Measurements from ENCODE around the gene MYBBP1A. TPM values are rescaled to one million over a fixed set of nuclear protein-coding genes. Genes with fewer than 3 reads are reported as not detected.

MYBBP1A gene
- total and polyA plus RNA-seq, 2 of the 8 experiments (the other 6 are each of a cell fraction or from before 2014, with no cell fraction given): 46.8 to 151 TPM

DNA sequence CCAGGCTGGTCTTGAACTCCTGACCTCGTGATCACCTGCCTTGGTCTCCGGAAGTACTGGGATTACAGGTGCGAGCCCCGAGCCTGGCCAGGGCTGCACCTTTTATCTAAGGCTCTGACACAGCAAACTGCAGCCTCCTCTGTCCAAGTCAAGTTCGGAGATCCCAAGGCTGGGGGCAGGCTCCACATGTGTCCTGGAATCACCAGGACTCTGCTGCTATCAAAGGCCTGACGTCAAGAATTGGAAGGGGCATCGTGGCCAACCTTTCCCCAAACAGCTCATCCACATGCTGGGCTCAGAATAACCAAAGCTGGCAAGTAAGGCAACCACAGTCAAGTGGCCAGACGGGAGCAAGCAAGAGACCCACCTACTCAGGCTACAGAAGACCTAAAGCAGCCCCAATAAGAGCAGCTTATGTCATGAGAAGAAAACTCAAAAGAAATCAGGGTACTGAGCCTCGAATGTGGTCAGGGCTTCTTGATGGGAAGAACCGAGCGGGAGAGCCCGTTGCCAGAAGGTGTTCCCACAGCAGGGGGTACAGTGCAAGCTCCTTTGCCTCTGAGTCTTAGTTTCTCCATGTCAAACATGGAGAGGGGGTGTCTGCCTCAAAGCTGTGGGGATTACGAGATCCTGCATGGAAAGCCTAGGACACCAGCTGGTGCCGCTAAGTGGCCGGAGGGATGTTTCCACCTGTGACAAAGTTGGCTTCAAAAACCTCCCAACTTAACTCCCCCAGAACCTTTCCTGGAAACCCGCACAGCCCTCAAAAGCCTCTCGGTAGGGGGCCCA lies 7.9 kb downstream of the MYBBP1A start:
- Histone ChIP-seq H3K4me3 (ENCODE audit: extremely low read depth in 1 of 4, insufficient read depth in 2 of 4, low read depth in 3 of 4, low read length in 4 of 4) (no peak overlapping the region), H2AK5ac (ENCODE audit: low read depth, low read length) (no peak overlapping the region), H2BK20ac (ENCODE audit: low read length) (no peak overlapping the region), H4K5ac (ENCODE audit: insufficient read length, low read depth, low read length) (no peak overlapping the region), H3K27me3 (replicated peaks in 1 of 4; ENCODE audit: control insufficient read depth in 3 of 4, extremely low read depth in 1 of 4, insufficient read depth in 3 of 4, low read length in 3 of 4) (no peaks in the 10 kb centered on the region), H3K14ac (ENCODE audit: insufficient read length) (no peak overlapping the region), H3K4me2 (ENCODE audit: insufficient read depth in 1 of 2, low read depth in 2 of 2, low read length in 2 of 2) (no peak overlapping the region), H3K4ac (replicated peaks; ENCODE audit: insufficient read length, low read depth, low read length) (no peak overlapping the region), H4K20me1 (replicated peaks in 1 of 2; ENCODE audit: control insufficient read depth in 1 of 2, insufficient read depth in 2 of 2, low read length in 2 of 2) (peaks cover 9 to 32% of the 10 kb centered on the region in 2 experiments), H2BK15ac (ENCODE audit: low read length) (no peak overlapping the region), H3K56ac (replicated peaks; ENCODE audit: insufficient read length, low read depth, low read length) (no peak overlapping the region), H3K18ac (ENCODE audit: extremely low read depth, low read length) (no peak overlapping the region), H2AFZ (ENCODE audit: low read length) (no peak overlapping the region), H3K79me2 (ENCODE audit: control insufficient read depth in 1 of 2, insufficient read depth in 2 of 2, low read length in 2 of 2) (no peaks in the 10 kb centered on the region), H2BK120ac (replicated peaks; ENCODE audit: low read depth, low read length) (no peak overlapping the region), H3K4me1 (replicated peaks in 1 of 4; ENCODE audit: control insufficient read depth in 3 of 4, insufficient read depth in 4 of 4, low read length in 3 of 4) (no peaks in the 10 kb centered on the region; a peak in 1 of 7 replicates), H2BK5ac (ENCODE audit: low read depth, low read length) (no peak overlapping the region), H3K27ac (ENCODE audit: low read depth, low read length) (no peak overlapping the region), H3K9ac (replicated peaks in 1 of 4; ENCODE audit: extremely low read depth in 1 of 4, low read depth in 3 of 4, low read length in 3 of 4) (no peak overlapping the region), H3K36me3 (ENCODE audit: control insufficient read depth in 2 of 4, insufficient read depth in 4 of 4, low read length in 3 of 4) (peaks cover 54 to 89% (median 72%) of the 10 kb centered on the region in 4 experiments), H3K23me2 (ENCODE audit: low read depth, low read length) (no peaks in the 10 kb centered on the region; the same call in 1 of the 2 replicates), H3K23ac (ENCODE audit: insufficient read length) (no peak overlapping the region), H2BK12ac (ENCODE audit: low read depth, low read length) (no peak overlapping the region), H4K91ac (replicated peaks; ENCODE audit: insufficient read length, low read length) (no peak overlapping the region), H3K9me3 (ENCODE audit: insufficient read depth in 2 of 2, low read depth in 1 of 2, low read length in 1 of 2) (no peaks in the 10 kb centered on the region), H4K8ac (ENCODE audit: extremely low read depth, insufficient read depth, low read length) (no peak overlapping the region), H3K79me1 (ENCODE audit: low read depth, low read length) (peaks cover 3% of the 10 kb centered on the region; the same call in 1 of the 2 replicates)
- POLR2A ChIA-PET (ENCODE audit: partially characterized antibody): interaction anchor here (0.7 to 37.1 kb wide), 5 partner anchors 1 to 85 kb away, joined by 3 to 546 read pairs (median 5); partner anchors contain the start of genes GGT6 and MYBBP1A
- CTCF ChIA-PET (ENCODE audit: partially characterized antibody): interaction anchor here (0.6 to 1.4 kb wide), 3 partner anchors 10 to 156 kb away, joined by 3 read pairs; no protein-coding TSS in a partner anchor
- WGBS, 2 experiments (ENCODE audit: extremely low coverage in 1 of 2, insufficient coverage in 1 of 2, insufficient read length in 1 of 2, insufficient replicate concordance in 2 of 2, low coverage in 1 of 2, low lambda C conversion rate in 2 of 2, missing lambda C conversion rate in 1 of 2): 89% methylated on average over 16 of the region's 17 CpGs; no CpG with 5 or more reads in 1 of the 2 experiments
- FAIRE-seq (no peak), DNase-seq (ENCODE audit: low read depth in 1 of 2, low spot score in 2 of 2) (no peak)
- TF ChIP-seq EZH2 (IDR thresholded peaks at IDR 0.05; ENCODE audit: low read depth, low read length, severe bottlenecking): no peak
